ENCODE measurements around the gene CD7. TPM values are rescaled to one million over a fixed set of nuclear protein-coding genes. Genes with fewer than 3 reads are reported as not detected.
A peak's percentile ranks its signal among the peaks of the same experiment; 100 is the strongest.

The CD7 gene
- total RNA-seq, 2 experiments from 2014 or later: 289 to 292 TPM

GRCh38 chr17:82323514-82324234 is 6.3 kb upstream of the CD7 start:
- no peak for TF ChIP-seq CTCF (IDR thresholded peaks at IDR 0.05)
- Mint-ChIP-seq H3K9me3 (no peaks in the 10 kb centered on the region), H3K27ac (no peak overlapping the region), H3K4me3 (peak overlapping the region; percentile 42), H3K36me3 (ENCODE audit: low read depth) (peaks cover 5% of the 10 kb centered on the region), H3K27me3 (no peaks in the 10 kb centered on the region), H3K4me1 (ENCODE audit: low read depth) (peaks cover 32% of the 10 kb centered on the region)
- intact Hi-C loops (cut with micrococcal nuclease): loop anchor here (5.0 kb wide), 1 partner anchor 81 kb away; no protein-coding TSS in a partner anchor
- ChIA-PET POLR2A (interaction anchor here (2.3 to 4.0 kb wide), 2 partner anchors 22 to 50 kb away, joined by 9 to 16 read pairs; partner anchors contain the start of gene CSNK1D), CTCF (interaction anchor here (1.2 to 3.5 kb wide), 4 partner anchors 9 to 88 kb away, joined by 3 to 10 read pairs (median 6); partner anchors contain the start of gene SECTM1)
- no peak for ATAC-seq
- no peak for DNase-seq

- Mint-ChIP-seq H3K27ac (peak overlapping the region; percentile 98), H3K36me3 (ENCODE audit: low read depth) (peaks cover 5% of the 10 kb centered on the region)
- intact Hi-C loops (cut with micrococcal nuclease): loop anchor here (5.0 kb wide), 1 partner anchor 80 kb away; no protein-coding TSS in a partner anchor
Observed at GRCh38 chr17:82322526-82323453, 5.4 kb upstream of the CD7 start.

GRCh38 chr17:82321947-82322466 is 4.6 kb upstream of the CD7 start:
- Mint-ChIP-seq H3K27me3 (no peaks in the 10 kb centered on the region), H3K27ac (peak overlapping the region; percentile 98), H3K36me3 (ENCODE audit: low read depth) (peaks cover 5% of the 10 kb centered on the region), H3K4me3 (peak overlapping the region; percentile 83), H3K9me3 (no peaks in the 10 kb centered on the region), H3K4me1 (ENCODE audit: low read depth) (peaks cover 32% of the 10 kb centered on the region)
- peak; percentile 12 for ATAC-seq
- TF ChIP-seq CTCF (IDR thresholded peaks at IDR 0.05): no peak
- CTCF ChIA-PET: interaction anchor here (0.6 to 3.5 kb wide), 11 partner anchors 11 to 86 kb away, joined by 3 to 68 read pairs (median 9); partner anchors contain the start of gene SECTM1
- POLR2A ChIA-PET: interaction anchor here (0.7 to 4.0 kb wide), 10 partner anchors 11 to 135 kb away, joined by 3 to 22 read pairs (median 8); partner anchors contain the start of genes CSNK1D and SECTM1
- intact Hi-C loops (cut with micrococcal nuclease): loop anchor here (5.0 kb wide), 1 partner anchor 80 kb away; no protein-coding TSS in a partner anchor
- DNase-seq: peak; percentile 50

More at GRCh38 chr17:82322526-82323453, 5.4 kb upstream of the CD7 start:
- Mint-ChIP-seq H3K4me1 (ENCODE audit: low read depth) (peaks cover 32% of the 10 kb centered on the region), H3K4me3 (peak overlapping the region; percentile 83), H3K9me3 (no peaks in the 10 kb centered on the region), H3K27me3 (no peaks in the 10 kb centered on the region)
- ChIA-PET CTCF (interaction anchor here (1.0 to 3.5 kb wide), 6 partner anchors 10 to 87 kb away, joined by 3 to 68 read pairs (median 10); partner anchors contain the start of gene SECTM1), POLR2A (interaction anchor here (1.3 to 4.0 kb wide), 7 partner anchors 10 to 82 kb away, joined by 3 to 22 read pairs (median 9); partner anchors contain the start of genes CSNK1D and SECTM1)
- DNase-seq: no peak
- ATAC-seq: no peak
- TF ChIP-seq CTCF (IDR thresholded peaks at IDR 0.05): no peak

- TF ChIP-seq CTCF (IDR thresholded peaks at IDR 0.05): peak; percentile 100
- intact Hi-C loops (cut with micrococcal nuclease): loop anchor here (5.0 kb wide), 1 partner anchor 79 kb away; no protein-coding TSS in a partner anchor
- DNase-seq: peak; percentile 96
- Mint-ChIP-seq H3K36me3 (ENCODE audit: low read depth) (peaks cover 12% of the 10 kb centered on the region), H3K27me3 (no peaks in the 10 kb centered on the region), H3K4me1 (ENCODE audit: low read depth) (peaks cover 32% of the 10 kb centered on the region), H3K4me3 (peak overlapping the region; percentile 83), H3K9me3 (no peaks in the 10 kb centered on the region), H3K27ac (peak overlapping the region; percentile 98)
- POLR2A ChIA-PET: interaction anchor here (0.7 to 4.0 kb wide), 11 partner anchors 11 to 136 kb away, joined by 3 to 22 read pairs (median 6); partner anchors contain the start of genes CSNK1D and SECTM1
- peak; percentile 24 for ATAC-seq
- CTCF ChIA-PET: interaction anchor here (0.6 to 3.5 kb wide), 28 partner anchors 9 to 292 kb away, joined by 3 to 68 read pairs (median 4); partner anchors contain the start of genes SECTM1 and SLC16A3
Observed at GRCh38 chr17:82320956-82321927, 3.8 kb upstream of the CD7 start.
